ENCODE results near the gene ATP11B. TPM values are rescaled to one million over a fixed set of nuclear protein-coding genes. Genes with fewer than 3 reads are reported as not detected.

ATP11B gene
- total and polyA plus RNA-seq, 2 of the 8 experiments (the other 6 are each of a cell fraction or from before 2014, with no cell fraction given): 5.1 to 26.5 TPM

GRCh38 chr3:182787302-182788036 lies 5.8 kb upstream of the ATP11B start:
- H3K4me1 ChIP-seq (replicated peaks in 1 of 4; ENCODE audit: control insufficient read depth in 3 of 4, insufficient read depth in 4 of 4, low read length in 3 of 4): no peaks in the 10 kb centered on the region
- no peaks in the 10 kb centered on the region for H3K79me1 ChIP-seq (ENCODE audit: low read depth, low read length)
- no peak overlapping the region for H2BK15ac ChIP-seq (ENCODE audit: low read length)
- ChIA-PET CTCF (ENCODE audit: partially characterized antibody) (no interaction called here), POLR2A (ENCODE audit: partially characterized antibody) (no interaction called here)
- no peak overlapping the region for H3K56ac ChIP-seq (replicated peaks; ENCODE audit: insufficient read length, low read depth, low read length)
- peak overlapping the region in 1 of 4 experiments; percentile 34; a peak in 1 of 7 replicates for H3K9ac ChIP-seq (replicated peaks in 1 of 4; ENCODE audit: extremely low read depth in 1 of 4, low read depth in 3 of 4, low read length in 3 of 4)
- no peak overlapping the region for H4K8ac ChIP-seq (ENCODE audit: extremely low read depth, insufficient read depth, low read length)
- no peaks in the 10 kb centered on the region for H3K9me3 ChIP-seq (ENCODE audit: insufficient read depth in 2 of 2, low read depth in 1 of 2, low read length in 1 of 2)
- H3K27ac ChIP-seq (ENCODE audit: low read depth, low read length): no peak overlapping the region
- 90% methylated on average over 12 of the region's 12 CpGs; no CpG with 5 or more reads in 1 of the 2 experiments for WGBS, 2 experiments (ENCODE audit: extremely low coverage in 1 of 2, insufficient coverage in 1 of 2, insufficient read length in 1 of 2, insufficient replicate concordance in 2 of 2, low coverage in 1 of 2, low lambda C conversion rate in 2 of 2, missing lambda C conversion rate in 1 of 2)
- no peak overlapping the region for H3K4me2 ChIP-seq (ENCODE audit: insufficient read depth in 1 of 2, low read depth in 2 of 2, low read length in 2 of 2)
- no peaks in the 10 kb centered on the region for H3K36me3 ChIP-seq (ENCODE audit: control insufficient read depth in 2 of 4, insufficient read depth in 4 of 4, low read length in 3 of 4)
- H4K91ac ChIP-seq (replicated peaks; ENCODE audit: insufficient read length, low read length): no peak overlapping the region
- no peak overlapping the region for H3K23ac ChIP-seq (ENCODE audit: insufficient read length)
- no peak overlapping the region for H2BK12ac ChIP-seq (ENCODE audit: low read depth, low read length)
- DNase-seq (ENCODE audit: low read depth in 1 of 2, low spot score in 2 of 2) (no peak), FAIRE-seq (no peak)
- H2BK20ac ChIP-seq (ENCODE audit: low read length): no peak overlapping the region
- no peak overlapping the region for H3K4ac ChIP-seq (replicated peaks; ENCODE audit: insufficient read length, low read depth, low read length)
- H2BK5ac ChIP-seq (ENCODE audit: low read depth, low read length): no peak overlapping the region
- no peak overlapping the region for H3K14ac ChIP-seq (ENCODE audit: insufficient read length)
- H2AFZ ChIP-seq (ENCODE audit: low read length): no peak overlapping the region
- no peak overlapping the region for H3K18ac ChIP-seq (ENCODE audit: extremely low read depth, low read length)
- H3K79me2 ChIP-seq (ENCODE audit: control insufficient read depth in 1 of 2, insufficient read depth in 2 of 2, low read length in 2 of 2): no peaks in the 10 kb centered on the region
- no peak for TF ChIP-seq PHF8 (conservative IDR thresholded peaks at IDR 0.05; ENCODE audit: low read depth, low read length)
- peak; percentile 54; the same call in 1 of the 2 replicates for TF ChIP-seq BACH1 (IDR thresholded peaks at IDR 0.05; ENCODE audit: low read length)
- peak; percentile 5; the same call in 1 of the 2 replicates for TF ChIP-seq MAFK (IDR thresholded peaks at IDR 0.05; ENCODE audit: low read depth, low read length)
- H4K5ac ChIP-seq (ENCODE audit: insufficient read length, low read depth, low read length): no peak overlapping the region
- no peak overlapping the region for H3K4me3 ChIP-seq (ENCODE audit: extremely low read depth in 1 of 4, insufficient read depth in 2 of 4, low read depth in 3 of 4, low read length in 4 of 4)
- H3K23me2 ChIP-seq (ENCODE audit: low read depth, low read length): no peaks in the 10 kb centered on the region
- no peak overlapping the region for H2AK5ac ChIP-seq (ENCODE audit: low read depth, low read length)
- H2BK120ac ChIP-seq (replicated peaks; ENCODE audit: low read depth, low read length): no peak overlapping the region
- H4K20me1 ChIP-seq (replicated peaks in 1 of 2; ENCODE audit: control insufficient read depth in 1 of 2, insufficient read depth in 2 of 2, low read length in 2 of 2): no peaks in the 10 kb centered on the region
- H3K27me3 ChIP-seq (replicated peaks in 1 of 4; ENCODE audit: control insufficient read depth in 3 of 4, extremely low read depth in 1 of 4, insufficient read depth in 3 of 4, low read length in 3 of 4): no peaks in the 10 kb centered on the region

Measured in H1 (cell line).